Measurements from ENCODE around the gene INPP4B.

DNA sequence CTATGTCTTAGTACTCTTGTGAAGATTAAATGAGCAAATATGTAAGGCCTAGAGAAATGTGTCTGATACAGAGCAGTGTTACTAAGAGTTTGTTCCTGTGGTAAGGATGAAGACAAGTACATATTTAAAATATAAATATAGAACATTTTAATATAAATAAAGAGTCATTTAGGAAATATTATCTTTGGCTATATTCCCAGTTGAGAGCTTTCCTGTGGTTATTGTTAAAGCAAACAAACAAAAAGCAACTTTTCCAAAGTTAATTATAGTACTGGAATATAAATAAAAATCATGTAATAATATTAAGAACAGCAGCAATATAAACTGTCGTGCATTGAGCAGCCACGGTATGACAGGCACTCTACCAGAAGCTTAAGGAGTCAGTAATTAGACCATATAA lies 472.5 kb downstream of the INPP4B start:
- TF ChIP-seq POLR2A (IDR thresholded peaks at IDR 0.05) (no peak), CTCF (IDR thresholded peaks at IDR 0.05) (no peak)

Measured in uterus (tissue), 2 donors.